ENCODE data around the gene GSTM4. TPM values are rescaled to one million over a fixed set of nuclear protein-coding genes. Genes with fewer than 3 reads are reported as not detected.
A peak's percentile ranks its signal among the peaks of the same experiment; 100 is the strongest.

GSTM4 gene
- total RNA-seq, 1 experiment from 2014 or later, result 11.9 TPM

DNA sequence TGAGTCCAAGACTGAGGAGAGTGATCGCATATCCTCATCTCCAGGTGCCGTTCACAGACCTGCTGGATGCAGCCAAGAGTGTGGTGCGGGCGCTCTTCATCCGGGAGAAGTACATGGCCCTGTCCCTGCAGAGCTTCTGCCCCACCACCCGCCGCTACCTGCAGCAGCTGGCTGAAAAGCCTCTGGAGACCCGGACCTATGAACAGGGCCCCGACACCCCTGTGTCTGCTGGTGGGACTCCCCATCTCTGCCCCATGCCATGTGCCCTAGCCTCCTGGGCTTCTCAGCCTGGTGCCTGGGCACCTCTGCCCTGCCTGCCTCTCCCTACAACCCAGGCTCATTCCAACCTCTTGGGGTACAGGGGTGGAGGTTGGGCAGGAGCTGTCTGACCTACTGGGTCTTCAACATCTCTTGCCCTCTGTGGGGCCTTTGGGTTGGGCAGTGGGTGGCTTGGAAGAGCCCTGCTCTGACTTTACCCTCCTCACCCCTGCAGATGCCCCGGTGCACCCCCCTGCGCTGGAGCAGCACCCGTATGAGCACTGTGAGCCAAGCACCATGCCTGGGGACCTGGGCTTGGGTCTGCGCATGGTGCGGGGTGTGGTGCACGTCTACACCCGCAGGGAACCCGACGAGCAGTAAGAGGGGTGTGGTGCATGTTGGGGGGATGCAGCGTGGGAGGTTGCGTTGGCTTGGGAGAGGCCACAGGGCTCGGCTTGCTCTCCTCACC, 29.1 kb upstream of the GSTM4 start:
- POLR2A ChIA-PET, result no interaction called here
- no TSS peak for BruUV-seq (replicated peaks)
- Histone ChIP-seq H3K4me1 (no peaks in the 10 kb centered on the region), H3K36me3 (ENCODE audit: control insufficient read depth, insufficient read depth, low read length) (no peaks in the 10 kb centered on the region), H3K27me3 (replicated peaks; ENCODE audit: control insufficient read depth, insufficient read depth, low read length) (no peaks in the 10 kb centered on the region), H3K9me3 (no peaks in the 10 kb centered on the region), H3K4me3 (ENCODE audit: low read depth, low read length) (no peak overlapping the region)
- intact Hi-C loops (cut with micrococcal nuclease; ENCODE audit: unreplicated experiment), result no loop called here
- TF ChIP-seq CTCF (IDR thresholded peaks at IDR 0.05; ENCODE audit: insufficient read depth in 1 of 2, low read depth in 1 of 2, low read length in 1 of 2, severe bottlenecking in 1 of 2, unreplicated experiment in 1 of 2), result no peak
- Mint-ChIP-seq H3K9me3 (ENCODE audit: unreplicated experiment) (no peaks in the 10 kb centered on the region), H3K4me3 (ENCODE audit: unreplicated experiment) (no peak overlapping the region), H3K27me3 (ENCODE audit: insufficient read depth, unreplicated experiment) (no peaks in the 10 kb centered on the region), H3K36me3 (ENCODE audit: insufficient read depth, unreplicated experiment) (no peaks in the 10 kb centered on the region), H3K27ac (ENCODE audit: unreplicated experiment) (no peak overlapping the region), H3K4me1 (ENCODE audit: low read depth, unreplicated experiment) (no peaks in the 10 kb centered on the region)
- no peak for DNase-seq
- CTCF ChIA-PET, result interaction anchor here (1.0 to 1.2 kb wide), 2 partner anchors 79 to 81 kb away, joined by 3 to 4 read pairs; partner anchors contain the start of gene GNAI3

DNA sequence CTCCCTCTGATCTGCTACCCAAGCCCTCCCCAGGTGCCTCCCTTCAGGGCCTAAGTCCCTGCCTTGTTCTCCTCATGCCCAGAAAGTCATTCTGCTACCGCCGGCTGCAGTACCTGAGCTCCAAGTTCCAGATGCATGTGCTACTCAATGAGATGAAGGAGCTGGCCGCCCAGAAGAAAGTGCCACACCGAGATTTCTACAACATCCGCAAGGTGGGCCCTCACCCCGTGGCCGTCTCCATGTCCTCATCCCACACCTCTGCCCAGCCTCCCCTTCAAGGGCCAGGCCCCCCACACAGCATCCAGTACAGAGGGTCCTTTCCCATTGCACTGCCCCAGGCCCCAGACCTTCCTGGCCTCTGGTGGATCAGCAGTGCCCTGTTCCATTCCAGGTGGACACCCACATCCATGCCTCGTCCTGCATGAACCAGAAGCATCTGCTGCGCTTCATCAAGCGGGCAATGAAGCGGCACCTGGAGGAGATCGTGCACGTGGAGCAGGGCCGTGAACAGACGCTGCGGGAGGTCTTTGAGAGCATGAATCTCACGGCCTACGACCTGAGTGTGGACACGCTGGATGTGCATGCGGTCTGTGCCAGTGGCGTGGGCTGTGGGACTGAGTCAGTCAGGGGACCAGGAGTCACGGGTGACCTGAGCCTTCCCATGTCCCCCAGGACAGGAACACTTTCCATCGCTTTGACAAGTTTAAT, 28.1 kb upstream of the GSTM4 start:
- Histone ChIP-seq H3K4me3 (ENCODE audit: low read depth, low read length) (no peak overlapping the region), H3K36me3 (ENCODE audit: control insufficient read depth, insufficient read depth, low read length) (no peaks in the 10 kb centered on the region), H3K9me3 (no peaks in the 10 kb centered on the region), H3K27me3 (replicated peaks; ENCODE audit: control insufficient read depth, insufficient read depth, low read length) (no peaks in the 10 kb centered on the region), H3K4me1 (no peaks in the 10 kb centered on the region)
- peaks cover 2% of the 10 kb centered on the region for H3K36me3 Mint-ChIP-seq (ENCODE audit: insufficient read depth, unreplicated experiment)
- no peak for TF ChIP-seq CTCF (IDR thresholded peaks at IDR 0.05; ENCODE audit: insufficient read depth in 1 of 2, low read depth in 1 of 2, low read length in 1 of 2, severe bottlenecking in 1 of 2, unreplicated experiment in 1 of 2)
- no peak overlapping the region for H3K27ac Mint-ChIP-seq (ENCODE audit: unreplicated experiment)
- H3K4me1 Mint-ChIP-seq (ENCODE audit: low read depth, unreplicated experiment), result no peaks in the 10 kb centered on the region
- ChIA-PET CTCF (interaction anchor here (1.0 kb wide), 1 partner anchor 80 kb away, joined by 4 read pairs; the partner anchor contains the start of gene GNAI3), POLR2A (no interaction called here)
- TSS peak; percentile 13 for BruUV-seq (replicated peaks)
- intact Hi-C loops (cut with micrococcal nuclease; ENCODE audit: unreplicated experiment), result no loop called here
- DNase-seq, result no peak
- H3K9me3 Mint-ChIP-seq (ENCODE audit: unreplicated experiment), result no peaks in the 10 kb centered on the region
- H3K27me3 Mint-ChIP-seq (ENCODE audit: insufficient read depth, unreplicated experiment), result no peaks in the 10 kb centered on the region
- no peak overlapping the region for H3K4me3 Mint-ChIP-seq (ENCODE audit: unreplicated experiment)

GRCh38 chr1:109628540-109629321, 27.2 kb upstream of the GSTM4 start:
- intact Hi-C loops (cut with micrococcal nuclease; ENCODE audit: unreplicated experiment), result no loop called here
- H3K9me3 Mint-ChIP-seq (ENCODE audit: unreplicated experiment), result no peaks in the 10 kb centered on the region
- no peaks in the 10 kb centered on the region for H3K4me1 Mint-ChIP-seq (ENCODE audit: low read depth, unreplicated experiment)
- H3K36me3 Mint-ChIP-seq (ENCODE audit: insufficient read depth, unreplicated experiment), result peaks cover 4% of the 10 kb centered on the region
- no peak overlapping the region for H3K4me3 ChIP-seq (ENCODE audit: low read depth, low read length)
- H3K9me3 ChIP-seq, result no peaks in the 10 kb centered on the region
- no peak for DNase-seq
- POLR2A ChIA-PET, result no interaction called here
- no peaks in the 10 kb centered on the region for H3K27me3 ChIP-seq (replicated peaks; ENCODE audit: control insufficient read depth, insufficient read depth, low read length)
- H3K27ac Mint-ChIP-seq (ENCODE audit: unreplicated experiment), result no peak overlapping the region
- no peaks in the 10 kb centered on the region for H3K36me3 ChIP-seq (ENCODE audit: control insufficient read depth, insufficient read depth, low read length)
- no TSS peak for BruUV-seq (replicated peaks)
- no peak for TF ChIP-seq CTCF (IDR thresholded peaks at IDR 0.05; ENCODE audit: insufficient read depth in 1 of 2, low read depth in 1 of 2, low read length in 1 of 2, severe bottlenecking in 1 of 2, unreplicated experiment in 1 of 2)
- H3K27me3 Mint-ChIP-seq (ENCODE audit: insufficient read depth, unreplicated experiment), result no peaks in the 10 kb centered on the region
- CTCF ChIA-PET, result interaction anchor here (3.3 kb wide), 1 partner anchor 83 kb away, joined by 36 read pairs; no protein-coding TSS in a partner anchor
- no peaks in the 10 kb centered on the region for H3K4me1 ChIP-seq
- H3K4me3 Mint-ChIP-seq (ENCODE audit: unreplicated experiment), result no peak overlapping the region
